SU-DHL-6 (cell line): Measurements from ENCODE around the gene OVCH2.

Source experiments
- H2AFZ ChIP-seq: fragments of 200-600 bp; sonication (generic); 2 replicates; pipeline ENCODE4 v1.6.1; 2014; ENCODE audit warnings: low read depth, mild to moderate bottlenecking, moderate library complexity, mixed read lengths, antibody characterized with exemption, low read length; ENCODE audit not compliant: severe bottlenecking
- H3F3A ChIP-seq: fragments of 200-600 bp; shearing (Covaris generic); 2 replicates; pipeline ENCODE4 v1.6.0; 2016; ENCODE audit warnings: antibody characterized with exemption, mild to moderate bottlenecking; ENCODE audit not compliant: insufficient read depth
- H3K27ac ChIP-seq: fragments of 200-600 bp; sonication (generic); 2 replicates; pipeline ENCODE4 v1.5.1; 2016; ENCODE audit warnings: low read depth, mild to moderate bottlenecking, low read length, moderate library complexity, mixed read lengths
- H3K27me3 ChIP-seq: fragments of 200-600 bp; sonication (generic), shearing (Covaris generic); 2 replicates; pipeline ENCODE4 v1.6.0; 2014; ENCODE audit warnings: mild to moderate bottlenecking, low read length
- H3K36me3 ChIP-seq: fragments of 200-600 bp; sonication (generic); 2 replicates; pipeline ENCODE4 v1.6.1; 2014; ENCODE audit warnings: mild to moderate bottlenecking, low read length, mixed read lengths
- H3K4me2 ChIP-seq: fragments of 300-600, 200-600 bp; shearing (Covaris generic), sonication (generic); 2 replicates; pipeline ENCODE4 v1.6.0; 2014; ENCODE audit warnings: low read length, low read depth, mild to moderate bottlenecking; ENCODE audit not compliant: poor library complexity, severe bottlenecking
- H3K4me3 ChIP-seq: fragments of 200-600 bp; sonication (generic); 2 replicates; pipeline ENCODE4 v1.5.1; 2014; ENCODE audit warnings: antibody characterized with exemption, low read length, mild to moderate bottlenecking, mixed read lengths; ENCODE audit not compliant: insufficient read depth, poor library complexity, severe bottlenecking
- H3K79me2 ChIP-seq: fragments of 200-600 bp; sonication (generic); 2 replicates; pipeline ENCODE4 v1.6.1; 2014; ENCODE audit warnings: mild to moderate bottlenecking, low read length, moderate library complexity; ENCODE audit not compliant: insufficient read depth
- H3K9ac ChIP-seq: fragments of 200-600 bp; sonication (generic); 2 replicates; pipeline ENCODE4 v1.7.0; 2014; ENCODE audit warnings: mild to moderate bottlenecking, low read length
- H3K9me2 ChIP-seq: fragments of 200-600 bp; sonication (generic); replicated peaks from 2 replicates; pipeline ENCODE4 v1.6.1; 2014; ENCODE audit warnings: low read length; ENCODE audit not compliant: insufficient read depth
- H3K9me3 ChIP-seq: fragments of 200-600 bp; sonication (generic); 2 replicates; pipeline ENCODE4 v1.6.1; 2014; ENCODE audit warnings: low read length, mixed read lengths; ENCODE audit not compliant: insufficient read depth
- H4K20me1 ChIP-seq: fragments of 200-600 bp; sonication (generic); 2 replicates; pipeline ENCODE4 v1.6.1; 2014; ENCODE audit warnings: low read depth, mild to moderate bottlenecking, antibody characterized with exemption, low read length, moderate library complexity, mixed read lengths
- EZH2phosphoT487 ChIP-seq: fragments of 200-600 bp; sonication (generic), shearing (Covaris generic); conservative IDR thresholded peaks from 2 replicates; pipeline ENCODE4 v1.6.1; 2018; ENCODE audit warnings: mild to moderate bottlenecking, antibody characterized with exemption, low read length, moderate library complexity, mixed read lengths
- TF ChIP-seq, protein P1 (sequence below): fragments of 200-600 bp; sonication (generic); IDR thresholded peaks from one replicate; pipeline ENCODE4 v1.5.1; 2017; ENCODE audit warnings: antibody characterized with exemption, mild to moderate bottlenecking, low read length, moderate library complexity; ENCODE audit not compliant: insufficient read depth, poor library complexity, severe bottlenecking

The OVCH2 gene

DNA sequence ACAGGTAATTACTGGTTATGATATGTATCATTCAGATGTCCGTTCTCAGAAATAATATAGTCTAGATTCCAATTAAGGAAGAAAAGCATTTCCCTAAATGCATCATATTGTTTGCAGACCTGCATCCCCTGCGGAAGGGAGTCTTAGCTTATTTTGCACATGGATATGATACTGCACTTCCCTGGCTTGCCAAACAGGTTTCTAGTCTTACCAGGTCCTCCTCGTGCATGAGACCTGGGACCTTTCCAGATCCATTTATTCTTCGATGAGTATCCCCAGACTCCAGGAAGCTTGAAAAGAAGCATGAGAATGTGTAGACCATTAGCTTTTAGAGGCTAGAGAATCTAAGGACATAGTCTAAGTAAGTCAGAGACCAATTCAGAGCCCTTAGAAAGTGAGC is 63.5 kb downstream of the OVCH2 start:
- Histone ChIP-seq H3K27ac (no peak overlapping the region), H3K79me2 (no peaks in the 10 kb centered on the region), H3K27me3 (no peaks in the 10 kb centered on the region), H3K4me3 (no peak overlapping the region), H3F3A (no peaks in the 10 kb centered on the region), H3K36me3 (no peaks in the 10 kb centered on the region), H4K20me1 (no peaks in the 10 kb centered on the region; the same call in 1 of the 2 replicates), H3K9me3 (no peaks in the 10 kb centered on the region), H3K9ac (no peak overlapping the region), H3K4me2 (no peak overlapping the region), H3K9me2 (no peaks in the 10 kb centered on the region), H2AFZ (no peak overlapping the region)
- TF ChIP-seq EZH2phosphoT487 = no peak
- TF ChIP-seq, protein P1, sequence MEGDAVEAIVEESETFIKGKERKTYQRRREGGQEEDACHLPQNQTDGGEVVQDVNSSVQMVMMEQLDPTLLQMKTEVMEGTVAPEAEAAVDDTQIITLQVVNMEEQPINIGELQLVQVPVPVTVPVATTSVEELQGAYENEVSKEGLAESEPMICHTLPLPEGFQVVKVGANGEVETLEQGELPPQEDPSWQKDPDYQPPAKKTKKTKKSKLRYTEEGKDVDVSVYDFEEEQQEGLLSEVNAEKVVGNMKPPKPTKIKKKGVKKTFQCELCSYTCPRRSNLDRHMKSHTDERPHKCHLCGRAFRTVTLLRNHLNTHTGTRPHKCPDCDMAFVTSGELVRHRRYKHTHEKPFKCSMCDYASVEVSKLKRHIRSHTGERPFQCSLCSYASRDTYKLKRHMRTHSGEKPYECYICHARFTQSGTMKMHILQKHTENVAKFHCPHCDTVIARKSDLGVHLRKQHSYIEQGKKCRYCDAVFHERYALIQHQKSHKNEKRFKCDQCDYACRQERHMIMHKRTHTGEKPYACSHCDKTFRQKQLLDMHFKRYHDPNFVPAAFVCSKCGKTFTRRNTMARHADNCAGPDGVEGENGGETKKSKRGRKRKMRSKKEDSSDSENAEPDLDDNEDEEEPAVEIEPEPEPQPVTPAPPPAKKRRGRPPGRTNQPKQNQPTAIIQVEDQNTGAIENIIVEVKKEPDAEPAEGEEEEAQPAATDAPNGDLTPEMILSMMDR = no peak

DNA sequence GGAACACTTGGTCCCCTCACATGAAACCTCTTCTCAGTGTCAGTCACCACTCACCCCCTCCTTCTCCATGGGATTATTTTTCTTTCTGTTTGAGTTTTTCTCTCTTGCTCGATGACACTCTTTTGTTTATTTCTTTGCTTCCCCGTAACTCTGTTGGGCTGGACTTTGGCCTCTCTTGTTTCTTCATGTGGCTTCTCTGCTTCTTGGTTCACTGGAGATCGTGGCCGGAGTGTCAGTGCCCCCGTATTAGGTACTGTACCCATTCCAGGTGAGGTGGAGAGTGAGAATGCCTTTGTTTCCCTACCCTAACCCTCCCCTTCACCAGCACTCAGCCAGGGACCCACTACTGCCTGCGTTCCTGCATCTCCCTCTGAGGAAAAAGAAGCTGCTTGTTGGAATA is 65.5 kb downstream of the OVCH2 start:
- TF ChIP-seq, protein P1 = no peak
- TF ChIP-seq EZH2phosphoT487 = no peak

DNA sequence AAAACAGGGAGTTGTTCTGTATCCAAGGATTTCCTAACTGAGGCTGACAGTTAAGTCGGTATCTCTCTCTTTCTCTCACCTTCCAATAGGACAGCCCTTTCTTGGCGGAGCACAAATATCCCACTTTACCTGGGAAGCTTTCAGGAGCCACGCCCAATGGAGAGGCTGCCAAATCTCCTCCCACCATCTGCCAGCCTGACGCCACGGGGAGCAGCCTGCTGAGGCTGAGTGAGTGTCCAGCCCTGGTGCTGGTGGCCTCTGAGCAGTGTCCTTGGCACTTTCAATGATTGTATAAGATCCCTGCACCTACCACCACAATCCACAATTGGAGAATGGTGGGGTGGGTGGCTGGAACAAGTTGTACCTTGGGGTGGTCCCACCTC is 66.6 kb downstream of the OVCH2 start:
- Histone ChIP-seq H3K4me2 (no peak overlapping the region), H3K9me3 (no peaks in the 10 kb centered on the region), H3K27me3 (no peaks in the 10 kb centered on the region), H3K9me2 (no peaks in the 10 kb centered on the region), H2AFZ (no peak overlapping the region), H3K79me2 (no peaks in the 10 kb centered on the region), H3F3A (no peaks in the 10 kb centered on the region), H4K20me1 (no peaks in the 10 kb centered on the region), H3K9ac (no peak overlapping the region), H3K4me3 (no peak overlapping the region), H3K36me3 (no peaks in the 10 kb centered on the region), H3K27ac (no peak overlapping the region)
- TF ChIP-seq, protein P1 = no peak
- TF ChIP-seq EZH2phosphoT487 = no peak

More for the DNA sequence above, 65.5 kb downstream of the OVCH2 start:
- Histone ChIP-seq H3K9me2 (no peaks in the 10 kb centered on the region), H3K79me2 (no peaks in the 10 kb centered on the region), H3K27me3 (no peaks in the 10 kb centered on the region), H2AFZ (no peak overlapping the region), H3K27ac (no peak overlapping the region), H3K4me2 (no peak overlapping the region), H3K36me3 (no peaks in the 10 kb centered on the region), H3F3A (no peaks in the 10 kb centered on the region), H3K9me3 (no peaks in the 10 kb centered on the region), H3K4me3 (no peak overlapping the region), H3K9ac (no peak overlapping the region), H4K20me1 (no peaks in the 10 kb centered on the region)
